Vagina (tissue), 2 donors: ENCODE results near the gene UFC1. TPM values are rescaled to one million over a fixed set of nuclear protein-coding genes. Genes with fewer than 3 reads are reported as not detected.

ENCODE experiments used
- DNase-seq, 2 donors: peaks; one replicate each; pipeline ENCODE4 v3.0.0-alpha.2; 2017; ENCODE audit errors: extremely low spot score in 2 of 2
- H3K27ac ChIP-seq: fragments of 200-600 bp; sonication (generic); one replicate; pipeline ENCODE4 v1.5.1; 2019
- H3K27me3 ChIP-seq: fragments of 200-600 bp; sonication (generic); one replicate; pipeline ENCODE4 v1.5.1; 2019
- H3K36me3 ChIP-seq, 2 donors: fragments of 200-600 bp; sonication (generic); one replicate each; pipeline ENCODE4 v1.5.1; 2017 to 2019
- H3K4me1 ChIP-seq: fragments of 200-600 bp; sonication (generic); one replicate; pipeline ENCODE4 v1.5.1; 2019
- H3K4me3 ChIP-seq, 2 donors: fragments of 200-600 bp; sonication (generic); 1 replicate in 1 of 2; 2 replicates in 1 of 2; pipeline ENCODE4 v1.5.1; 2016 to 2019
- H3K9me3 ChIP-seq: fragments of 200-600 bp; sonication (generic); one replicate; pipeline ENCODE4 v1.5.1; 2019
- CTCF ChIP-seq, 3 experiments: fragments of 450-650 bp in 2 of 3; fragments of 200-600 bp in 1 of 3; sonication (generic) in 1 of 3; IDR thresholded peaks; one replicate each; pipeline ENCODE4 v1.5.1; 2017 to 2019; ENCODE audit warnings: antibody characterized with exemption in 3 of 3, mild to moderate bottlenecking in 2 of 3, moderate library complexity in 2 of 3
- POLR2A ChIP-seq, 2 donors: fragments of 450-650 bp; IDR thresholded peaks; one replicate each; pipeline ENCODE4 v1.6.1; 2017; ENCODE audit warnings: antibody characterized with exemption in 2 of 2, mild to moderate bottlenecking in 2 of 2, moderate library complexity in 2 of 2
- POLR2AphosphoS5 ChIP-seq, 2 donors: sonication (generic); formaldehyde crosslinking; IDR thresholded peaks; one replicate each; pipeline ENCODE4 v1.9.0; 2017; ENCODE audit warnings: antibody characterized with exemption in 2 of 2, mild to moderate bottlenecking in 2 of 2, low read depth in 1 of 2; ENCODE audit not compliant: insufficient read depth in 1 of 2
- intact Hi-C: fragments of 100-400 bp; cut with DNase I; formaldehyde crosslinking; loops from one replicate; pipeline ENCODE4 v1.15.1; 2023
- total RNA-seq: library from RNA; depleted of rRNA; stranded (reverse); fragments of >200 nt; gene quantifications from one replicate; pipeline ENCODE4 v1.2.3, GENCODE V29; 2016

Gene UFC1
- total RNA-seq, 1 donor from 2014 or later = 61.1 TPM

GRCh38 chr1:161191971-161192370 lies 38.2 kb downstream of the UFC1 start:
- no peaks in the 10 kb centered on the region for H3K9me3 ChIP-seq
- no peaks in the 10 kb centered on the region for H3K27me3 ChIP-seq
- H3K27ac ChIP-seq = no peak overlapping the region
- no peak overlapping the region for H3K4me3 ChIP-seq
- TF ChIP-seq CTCF (IDR thresholded peaks at IDR 0.05) = no peak
- TF ChIP-seq POLR2AphosphoS5 (IDR thresholded peaks at IDR 0.05; ENCODE audit: insufficient read depth in 1 of 2, low read depth in 1 of 2) = no peak
- no peak for TF ChIP-seq POLR2A (IDR thresholded peaks at IDR 0.05)
- H3K36me3 ChIP-seq = peaks cover 0 to 16% of the 10 kb centered on the region in 2 donors
- no peak for DNase-seq
- peaks cover 40% of the 10 kb centered on the region for H3K4me1 ChIP-seq
- intact Hi-C loops = loop anchor here (10.0 kb wide), 1 partner anchor 193 kb away; no protein-coding TSS in a partner anchor

GRCh38 chr1:161192476-161193465 lies 39.0 kb downstream of the UFC1 start:
- intact Hi-C loops = loop anchor here (10.0 kb wide), 1 partner anchor 192 kb away; no protein-coding TSS in a partner anchor
- no peak for DNase-seq
- H3K4me3 ChIP-seq = peak overlapping the region in 1 of 2 donors; percentile 11
- peak; percentile 55 to 86 (median 79) for TF ChIP-seq CTCF (IDR thresholded peaks at IDR 0.05)
- TF ChIP-seq POLR2A (IDR thresholded peaks at IDR 0.05) = no peak
- no peak for TF ChIP-seq POLR2AphosphoS5 (IDR thresholded peaks at IDR 0.05; ENCODE audit: insufficient read depth in 1 of 2, low read depth in 1 of 2)
- peaks cover 48% of the 10 kb centered on the region for H3K4me1 ChIP-seq
- peak overlapping the region; percentile 59 for H3K27ac ChIP-seq
- no peaks in the 10 kb centered on the region for H3K9me3 ChIP-seq
- H3K36me3 ChIP-seq = peaks cover 0 to 16% of the 10 kb centered on the region in 2 donors
- H3K27me3 ChIP-seq = no peaks in the 10 kb centered on the region

- Histone ChIP-seq H3K36me3 (peaks cover 0 to 16% of the 10 kb centered on the region in 2 donors), H3K27ac (peak overlapping the region; percentile 59)
- intact Hi-C loops = loop anchor here (10.0 kb wide), 1 partner anchor 191 kb away; no protein-coding TSS in a partner anchor
Measured at GRCh38 chr1:161193561-161194235, 39.9 kb downstream of the UFC1 start.

GRCh38 chr1:161195171-161195570 lies 41.4 kb downstream of the UFC1 start:
- TF ChIP-seq CTCF (IDR thresholded peaks at IDR 0.05) (no peak), POLR2A (IDR thresholded peaks at IDR 0.05) (no peak), POLR2AphosphoS5 (IDR thresholded peaks at IDR 0.05; ENCODE audit: insufficient read depth in 1 of 2, low read depth in 1 of 2) (no peak)
- H3K4me3 ChIP-seq = peak overlapping the region in 1 of 2 donors; percentile 24

More at GRCh38 chr1:161193561-161194235, 39.9 kb downstream of the UFC1 start:
- Histone ChIP-seq H3K4me3 (peak overlapping the region in 1 of 2 donors; percentile 11), H3K4me1 (peaks cover 57% of the 10 kb centered on the region), H3K27me3 (no peaks in the 10 kb centered on the region), H3K9me3 (no peaks in the 10 kb centered on the region)
- TF ChIP-seq POLR2AphosphoS5 (IDR thresholded peaks at IDR 0.05; ENCODE audit: insufficient read depth in 1 of 2, low read depth in 1 of 2) (peak in 1 of 2 donors; percentile 46), POLR2A (IDR thresholded peaks at IDR 0.05) (no peak), CTCF (IDR thresholded peaks at IDR 0.05) (no peak)
- no peak for DNase-seq

More at GRCh38 chr1:161195171-161195570, 41.4 kb downstream of the UFC1 start:
- no peak overlapping the region for H3K27ac ChIP-seq
- no peak for DNase-seq
- H3K9me3 ChIP-seq = no peaks in the 10 kb centered on the region
- H3K4me1 ChIP-seq = peaks cover 72% of the 10 kb centered on the region
- intact Hi-C loops = loop anchor here (10.0 kb wide), 1 partner anchor 190 kb away; no protein-coding TSS in a partner anchor
- H3K36me3 ChIP-seq = peaks cover 0 to 16% of the 10 kb centered on the region in 2 donors
- H3K27me3 ChIP-seq = no peaks in the 10 kb centered on the region
